Measurements from ENCODE around the gene SMAD5.

Gene SMAD5

GRCh38 chr5:136115183-136115865 lies 17.3 kb upstream of the SMAD5 start:
- ATAC-seq (ENCODE audit: low read depth) (no peak), DNase-seq (ENCODE audit: low spot score) (no peak)
- Histone ChIP-seq H3K4me3 (ENCODE audit: severe bottlenecking) (no peak overlapping the region), H3K4me1 (ENCODE audit: insufficient read depth, poor library complexity, severe bottlenecking) (no peaks in the 10 kb centered on the region), H3K27me3 (ENCODE audit: insufficient read depth, poor library complexity, severe bottlenecking) (no peaks in the 10 kb centered on the region), H3K36me3 (ENCODE audit: low read depth) (no peaks in the 10 kb centered on the region), H3K27ac (ENCODE audit: poor library complexity, severe bottlenecking) (no peak overlapping the region), H3K9me3 (ENCODE audit: severe bottlenecking) (no peaks in the 10 kb centered on the region)
- no peak for TF ChIP-seq CTCF (IDR thresholded peaks at IDR 0.05; ENCODE audit: poor library complexity, severe bottlenecking)

GRCh38 chr5:136120529-136120928 lies 12.1 kb upstream of the SMAD5 start:
- Histone ChIP-seq H3K4me1 (ENCODE audit: insufficient read depth, poor library complexity, severe bottlenecking) (peaks cover 12% of the 10 kb centered on the region), H3K27me3 (ENCODE audit: insufficient read depth, poor library complexity, severe bottlenecking) (no peaks in the 10 kb centered on the region), H3K9me3 (ENCODE audit: severe bottlenecking) (no peaks in the 10 kb centered on the region), H3K27ac (ENCODE audit: poor library complexity, severe bottlenecking) (no peak overlapping the region), H3K36me3 (ENCODE audit: low read depth) (no peaks in the 10 kb centered on the region), H3K4me3 (ENCODE audit: severe bottlenecking) (no peak overlapping the region)
- ATAC-seq (ENCODE audit: low read depth) (no peak), DNase-seq (ENCODE audit: low spot score) (no peak)
- no peak for TF ChIP-seq CTCF (IDR thresholded peaks at IDR 0.05; ENCODE audit: poor library complexity, severe bottlenecking)

- no peak for TF ChIP-seq CTCF (IDR thresholded peaks at IDR 0.05; ENCODE audit: poor library complexity, severe bottlenecking)
- peaks cover 12% of the 10 kb centered on the region for H3K4me1 ChIP-seq (ENCODE audit: insufficient read depth, poor library complexity, severe bottlenecking)
- H3K4me3 ChIP-seq (ENCODE audit: severe bottlenecking): no peak overlapping the region
- no peaks in the 10 kb centered on the region for H3K36me3 ChIP-seq (ENCODE audit: low read depth)
- H3K9me3 ChIP-seq (ENCODE audit: severe bottlenecking): no peaks in the 10 kb centered on the region
- peak overlapping the region; percentile 25 for H3K27ac ChIP-seq (ENCODE audit: poor library complexity, severe bottlenecking)
- no peak for DNase-seq (ENCODE audit: low spot score)
- H3K27me3 ChIP-seq (ENCODE audit: insufficient read depth, poor library complexity, severe bottlenecking): no peaks in the 10 kb centered on the region
- ATAC-seq (ENCODE audit: low read depth): peak; percentile 95
Observed at GRCh38 chr5:136123236-136123768, 9.3 kb upstream of the SMAD5 start.

DNA sequence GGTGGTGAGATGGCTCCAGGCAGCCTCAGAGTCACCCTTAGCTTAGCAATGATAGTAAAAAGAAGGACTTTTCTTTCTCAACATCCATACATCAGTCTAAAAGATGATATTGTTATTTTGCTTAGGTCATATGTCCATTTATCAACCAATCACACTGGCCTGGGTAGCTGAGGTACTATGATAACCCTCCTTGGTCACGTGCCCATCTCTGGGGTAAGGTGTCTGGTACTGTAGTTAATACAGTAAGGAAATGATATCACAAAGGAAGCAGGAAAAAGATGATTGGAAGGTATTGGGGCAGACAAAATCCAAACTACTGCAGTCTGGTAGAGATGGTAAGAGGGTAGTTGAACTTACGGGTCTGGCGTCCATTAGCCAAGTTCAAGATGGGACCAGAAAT lies 5.1 kb upstream of the SMAD5 start:
- Histone ChIP-seq H3K27ac (ENCODE audit: poor library complexity, severe bottlenecking) (no peak overlapping the region), H3K36me3 (ENCODE audit: low read depth) (no peaks in the 10 kb centered on the region), H3K9me3 (ENCODE audit: severe bottlenecking) (no peaks in the 10 kb centered on the region), H3K27me3 (ENCODE audit: insufficient read depth, poor library complexity, severe bottlenecking) (no peaks in the 10 kb centered on the region), H3K4me3 (ENCODE audit: severe bottlenecking) (no peak overlapping the region), H3K4me1 (ENCODE audit: insufficient read depth, poor library complexity, severe bottlenecking) (peaks cover 16% of the 10 kb centered on the region)
- no peak for TF ChIP-seq CTCF (IDR thresholded peaks at IDR 0.05; ENCODE audit: poor library complexity, severe bottlenecking)
- ATAC-seq (ENCODE audit: low read depth) (no peak), DNase-seq (ENCODE audit: low spot score) (no peak)

GRCh38 chr5:136128481-136128880 lies 4.2 kb upstream of the SMAD5 start:
- no peaks in the 10 kb centered on the region for H3K27me3 ChIP-seq (ENCODE audit: insufficient read depth, poor library complexity, severe bottlenecking)
- ATAC-seq (ENCODE audit: low read depth): no peak
- TF ChIP-seq CTCF (IDR thresholded peaks at IDR 0.05; ENCODE audit: poor library complexity, severe bottlenecking): no peak
- peaks cover 10% of the 10 kb centered on the region for H3K4me1 ChIP-seq (ENCODE audit: insufficient read depth, poor library complexity, severe bottlenecking)
- no peaks in the 10 kb centered on the region for H3K9me3 ChIP-seq (ENCODE audit: severe bottlenecking)
- H3K4me3 ChIP-seq (ENCODE audit: severe bottlenecking): no peak overlapping the region
- DNase-seq (ENCODE audit: low spot score): no peak
- H3K36me3 ChIP-seq (ENCODE audit: low read depth): no peaks in the 10 kb centered on the region
- no peak overlapping the region for H3K27ac ChIP-seq (ENCODE audit: poor library complexity, severe bottlenecking)

Data from RWPE2 (cell line).